IMR-90 (cell line): ENCODE measurements around the gene ADARB2. TPM values are rescaled to one million over a fixed set of nuclear protein-coding genes. Genes with fewer than 3 reads are reported as not detected.

ENCODE experiments used
- ATAC-seq: fragments of 200-7000 bp; cut with Tn5 transposase; 2 replicates; pipeline ENCODE4 v1.9.1; 2020; ENCODE audit warnings: low read depth, mild to moderate bottlenecking, moderate library complexity
- BruUV-seq: library from RNA; stranded (reverse); fragments of 400-500 nt; replicated peaks from 2 replicates; lab custom pipeline; 2021; lab: Mats Ljungman, UMichigan
- CTCF ChIA-PET: fragments of 300-600 bp; formaldehyde crosslinking; extraction: SDS; loops from one replicate; lab custom pipeline; 2021; ENCODE audit warnings: antibody characterized with exemption; lab: Yijun Ruan, JAX
- POLR2A ChIA-PET: fragments of 300-600 bp; sonication (Branson Sonifier 250); formaldehyde crosslinking; loops from one replicate; lab custom pipeline; 2022; ENCODE audit warnings: antibody characterized with exemption; ENCODE audit not compliant: unreplicated experiment; lab: Charles Lee
- DNase-seq: peaks from one replicate; pipeline ENCODE4 v3.0.0; 2013
- H2AFZ ChIP-seq: replicated peaks from 2 replicates; pipeline ENCODE3; 2013; ENCODE audit warnings: low read length, mild to moderate bottlenecking; ENCODE audit not compliant: poor library complexity
- H2AK5ac ChIP-seq: 2 replicates; pipeline ENCODE4 v1.6.1; 2013; ENCODE audit warnings: low read depth, low read length, inconsistent platforms
- H2AK9ac ChIP-seq: replicated peaks from 2 replicates; pipeline ENCODE3; 2013; ENCODE audit warnings: mild to moderate bottlenecking, low read depth, low read length, moderate library complexity; ENCODE audit not compliant: poor library complexity
- H2BK120ac ChIP-seq: 2 replicates; pipeline ENCODE4 v1.6.1; 2013; ENCODE audit warnings: low read depth, low read length, inconsistent platforms
- H2BK15ac ChIP-seq: 3 replicates; pipeline ENCODE4 v1.6.1; 2013; ENCODE audit warnings: low read depth, low read length, inconsistent platforms
- H2BK20ac ChIP-seq: 2 replicates; pipeline ENCODE4 v1.6.1; 2013; ENCODE audit warnings: low read depth, mild to moderate bottlenecking, inconsistent platforms, low read length, moderate library complexity
- H2BK5ac ChIP-seq: 2 replicates; pipeline ENCODE4 v1.6.1; 2013; ENCODE audit warnings: mild to moderate bottlenecking, low read depth, low read length, inconsistent platforms; ENCODE audit not compliant: poor library complexity, severe bottlenecking
- H3K14ac ChIP-seq: replicated peaks from 2 replicates; pipeline ENCODE4 v1.6.1; 2013; ENCODE audit warnings: low read depth, low read length, inconsistent platforms
- H3K18ac ChIP-seq: 2 replicates; pipeline ENCODE4 v1.6.1; 2013; ENCODE audit warnings: low read depth, low read length, control low read depth
- H3K23ac ChIP-seq: 2 replicates; pipeline ENCODE4 v1.6.1; 2013; ENCODE audit warnings: low read depth, low read length, inconsistent platforms
- H3K27ac ChIP-seq: 2 replicates; pipeline ENCODE4 v1.5.1; 2013; ENCODE audit warnings: mild to moderate bottlenecking, control low read depth, low read length; ENCODE audit not compliant: insufficient read depth
- H3K27me3 ChIP-seq: 2 replicates; pipeline ENCODE4 v1.6.1; 2013; ENCODE audit warnings: low read length; ENCODE audit not compliant: control insufficient read depth, insufficient read depth
- H3K36me3 ChIP-seq: 2 replicates; pipeline ENCODE4 v1.6.1; 2013; ENCODE audit warnings: low read length, mixed read lengths; ENCODE audit not compliant: control insufficient read depth, insufficient read depth
- H3K4ac ChIP-seq: 2 replicates; pipeline ENCODE4 v1.6.1; 2013; ENCODE audit warnings: low read depth, low read length, inconsistent platforms
- H3K4me1 ChIP-seq: 2 replicates; pipeline ENCODE4 v1.6.1; 2013; ENCODE audit warnings: low read length, mixed read lengths; ENCODE audit not compliant: control insufficient read depth, insufficient read depth
- H3K4me2 ChIP-seq: 2 replicates; pipeline ENCODE4 v1.6.1; 2013; ENCODE audit warnings: low read depth, mild to moderate bottlenecking, control low read depth, low read length, moderate library complexity
- H3K4me3 ChIP-seq: 2 replicates; pipeline ENCODE4 v1.5.1; 2013; ENCODE audit warnings: low read depth, mild to moderate bottlenecking, control low read depth, low read length, moderate library complexity; ENCODE audit not compliant: insufficient read depth
- H3K56ac ChIP-seq: 2 replicates; pipeline ENCODE4 v1.6.1; 2013; ENCODE audit warnings: low read length, inconsistent platforms; ENCODE audit not compliant: insufficient read depth; ENCODE audit errors: extremely low read depth
- H3K79me1 ChIP-seq, 2 experiments: 2 replicates each; pipeline ENCODE4 v1.6.1; 2013; ENCODE audit warnings: low read length in 2 of 2, inconsistent platforms in 1 of 2, low read depth in 1 of 2
- H3K9ac ChIP-seq: 2 replicates; pipeline ENCODE4 v1.6.1; 2013; ENCODE audit warnings: low read depth, low read length, control low read depth
- H3K9me1 ChIP-seq: 2 replicates; pipeline ENCODE4 v1.6.1; 2013; ENCODE audit warnings: low read length, inconsistent platforms; ENCODE audit not compliant: insufficient read depth
- H3K9me3 ChIP-seq: 2 replicates; pipeline ENCODE4 v1.6.1; 2013; ENCODE audit warnings: low read length; ENCODE audit not compliant: control insufficient read depth, insufficient read depth
- H4K20me1 ChIP-seq: 2 replicates; pipeline ENCODE4 v1.6.1; 2013; ENCODE audit warnings: low read length, inconsistent platforms; ENCODE audit not compliant: insufficient read depth
- H4K5ac ChIP-seq: 2 replicates; pipeline ENCODE4 v1.6.1; 2013; ENCODE audit warnings: mild to moderate bottlenecking, low read depth, low read length, control low read depth
- H4K8ac ChIP-seq, 2 experiments: 2 replicates each; pipeline ENCODE4 v1.6.1; 2013; ENCODE audit warnings: low read depth in 2 of 2, low read length in 2 of 2, control low read depth in 1 of 2, inconsistent platforms in 1 of 2
- H4K91ac ChIP-seq: 2 replicates; pipeline ENCODE4 v1.6.1; 2013; ENCODE audit warnings: low read depth, low read length, inconsistent platforms; ENCODE audit not compliant: insufficient read depth
- BHLHE40 ChIP-seq: fragments of 150-350 bp; IDR thresholded peaks from 2 replicates; pipeline ENCODE4 v1.6.1; 2016; ENCODE audit warnings: mild to moderate bottlenecking, low read depth, low read length
- CEBPB ChIP-seq: IDR thresholded peaks from 2 replicates; pipeline ENCODE4 v1.6.1; 2012; ENCODE audit warnings: low read depth, low read length, improper control_type of control experiment
- CHD1 ChIP-seq: IDR thresholded peaks from 2 replicates; pipeline ENCODE4 v1.6.1; 2012; ENCODE audit warnings: low read depth, low read length, improper control_type of control experiment
- CTCF ChIP-seq: conservative IDR thresholded peaks from 2 replicates; pipeline ENCODE4 v1.5.1; 2012; ENCODE audit warnings: mild to moderate bottlenecking, low read depth, low read length, improper control_type of control experiment
- ELK1 ChIP-seq: fragments of 150-350 bp; IDR thresholded peaks from 2 replicates; pipeline ENCODE4 v1.6.1; 2016; ENCODE audit warnings: low read depth, mild to moderate bottlenecking, low read length, moderate library complexity, borderline replicate concordance
- FOS ChIP-seq: fragments of 150-350 bp; IDR thresholded peaks from 2 replicates; pipeline ENCODE4 v1.6.1; 2016; ENCODE audit warnings: low read depth, low read length
- MAFK ChIP-seq: IDR thresholded peaks from 2 replicates; pipeline ENCODE4 v1.6.1; 2012; ENCODE audit warnings: low read depth, low read length, improper control_type of control experiment
- MAZ ChIP-seq: IDR thresholded peaks from 2 replicates; pipeline ENCODE4 v1.6.1; 2012; ENCODE audit warnings: low read depth, mild to moderate bottlenecking, low read length, improper control_type of control experiment, moderate library complexity, borderline replicate concordance
- MXI1 ChIP-seq: IDR thresholded peaks from 2 replicates; pipeline ENCODE4 v1.6.1; 2012; ENCODE audit warnings: low read depth, mild to moderate bottlenecking, low read length, moderate library complexity, borderline replicate concordance
- NFE2L2 ChIP-seq: fragments of 150-350 bp; IDR thresholded peaks from 2 replicates; pipeline ENCODE4 v1.6.1; 2016; ENCODE audit warnings: low read depth, mild to moderate bottlenecking, low read length
- POLR2A ChIP-seq: IDR thresholded peaks from 2 replicates; pipeline ENCODE4 v1.6.1; 2012; ENCODE audit warnings: mild to moderate bottlenecking, low read depth, low read length
- RCOR1 ChIP-seq: IDR thresholded peaks from 2 replicates; pipeline ENCODE4 v1.6.1; 2012; ENCODE audit warnings: mild to moderate bottlenecking, low read length, improper control_type of control experiment; ENCODE audit not compliant: insufficient replicate concordance
- RFX5 ChIP-seq: IDR thresholded peaks from 2 replicates; pipeline ENCODE4 v1.8.0; 2012; ENCODE audit warnings: low read depth, mild to moderate bottlenecking, low read length, moderate library complexity
- SMC3 ChIP-seq: fragments of 150-350 bp; IDR thresholded peaks from 2 replicates; pipeline ENCODE4 v1.6.1; 2016; ENCODE audit warnings: low read depth, mild to moderate bottlenecking, antibody characterized with exemption, low read length, moderate library complexity
- USF2 ChIP-seq: fragments of 150-350 bp; IDR thresholded peaks from 2 replicates; pipeline ENCODE4 v1.6.1; 2017; ENCODE audit warnings: mild to moderate bottlenecking, antibody characterized with exemption, low read length, low read depth
- WGBS, 2 experiments: methylation state at CpG; one replicate each; pipeline versions ENCODE4 v1.1.5 to v1.1.7; 2013; ENCODE audit warnings: missing lambda C conversion rate in 2 of 2; ENCODE audit not compliant: insufficient read length in 1 of 2; ENCODE audit errors: extremely low coverage in 2 of 2; 5-methylcytosine and 5-hydroxymethylcytosine counted together
- dilution Hi-C: fragments of 300-500 bp; cut with HindIII; formaldehyde crosslinking; loops from one replicate; pipeline ENCODE4 v1.14.3; 2018; ENCODE audit warnings: low sequenced_read_pairs; ENCODE audit not compliant: unreplicated experiment
- in situ Hi-C: fragments of 300-500 bp; cut with MboI; formaldehyde crosslinking; loops from 3 replicates; pipeline ENCODE4 v1.14.3; 2019; ENCODE audit warnings: low sequenced_read_pairs, inconsistent platforms, mixed read lengths
- intact Hi-C: fragments of 100-400 bp; cut with micrococcal nuclease; formaldehyde crosslinking; loops from 2 replicates; pipeline ENCODE4 v1.10.0; 2022
- polyA plus RNA-seq, 3 experiments: library from polyadenylated mRNA; depleted of rRNA; stranded (reverse); fragments of >200 nt; gene quantifications; 2 replicates each; pipeline ENCODE4 v1.2.3, GENCODE V29; 2012; ENCODE audit warnings: low replicate concordance in 1 of 3
- total RNA-seq: library from RNA; depleted of rRNA; stranded (reverse); fragments of >200 nt; gene quantifications from 2 replicates; pipeline ENCODE4 v1.2.3, GENCODE V29; 2012

The ADARB2 gene
- total and polyA plus RNA-seq, 2 of the 4 experiments (the other 2 are of a cell fraction): not detected

GRCh38 chr10:1180071-1180730 lies 557.1 kb downstream of the ADARB2 start:
- BruUV-seq: no TSS peak
- intact Hi-C loops: no loop called here
- DNase-seq (no peak), ATAC-seq (no peak)
- no peak overlapping the region for H3K23ac ChIP-seq
- H4K8ac ChIP-seq: no peak overlapping the region
- no peak overlapping the region for H2AK5ac ChIP-seq
- H3K4me3 ChIP-seq: no peak overlapping the region
- ChIA-PET CTCF (no interaction called here), POLR2A (no interaction called here)
- H3K18ac ChIP-seq: no peak overlapping the region
- H4K5ac ChIP-seq: no peak overlapping the region
- H3K9me3 ChIP-seq: no peaks in the 10 kb centered on the region
- H3K27me3 ChIP-seq: no peaks in the 10 kb centered on the region; the same call in 1 of the 2 replicates
- dilution Hi-C loops: no loop called here
- H2BK20ac ChIP-seq: no peak overlapping the region
- no peaks in the 10 kb centered on the region for H3K36me3 ChIP-seq
- TF ChIP-seq SMC3 (no peak), CEBPB (no peak), USF2 (no peak), MAFK (no peak), MXI1 (no peak), CHD1 (no peak), RCOR1 (no peak), MAZ (no peak), NFE2L2 (no peak), BHLHE40 (no peak), CTCF (no peak), RFX5 (no peak), ELK1 (no peak), POLR2A (no peak), FOS (no peak)
- H3K79me1 ChIP-seq: no peaks in the 10 kb centered on the region
- H4K20me1 ChIP-seq: no peaks in the 10 kb centered on the region
- H4K91ac ChIP-seq: no peak overlapping the region
- no peak overlapping the region for H2AK9ac ChIP-seq
- H3K27ac ChIP-seq: no peak overlapping the region
- no peak overlapping the region for H3K4ac ChIP-seq
- no peak overlapping the region for H3K9ac ChIP-seq
- no peak overlapping the region for H3K4me2 ChIP-seq
- in situ Hi-C loops: no loop called here
- no peak overlapping the region for H3K56ac ChIP-seq
- no peak overlapping the region for H2BK5ac ChIP-seq
- no peak overlapping the region for H2BK15ac ChIP-seq
- 50% methylated on average over 2 of the region's 16 CpGs; no CpG with 5 or more reads in 1 of the 2 experiments for WGBS, 2 experiments
- H3K14ac ChIP-seq: no peak overlapping the region
- H3K9me1 ChIP-seq: no peaks in the 10 kb centered on the region
- H2AFZ ChIP-seq: no peak overlapping the region
- H2BK120ac ChIP-seq: no peak overlapping the region
- H3K4me1 ChIP-seq: no peaks in the 10 kb centered on the region
